HG03460 (cell line): ENCODE data around the gene AXDND1.

Source experiments
- ATAC-seq: cut with Tn5 transposase; IDR thresholded peaks from one replicate; pipeline ENCODE4 v1.9.1; 2021; ENCODE audit not compliant: unreplicated experiment

Gene AXDND1

GRCh38 chr1:179575497-179576314 lies 209.9 kb downstream of the AXDND1 start, which contains the start of gene NPHS2:
Gene NPHS2, minus strand, starts transcription at chr1:179575948. Its CDS starts 84 bp downstream, at chr1:179575864.
- no peak for ATAC-seq

GRCh38 chr1:179576509-179576908 lies 210.7 kb downstream of the AXDND1 start:
- no peak for ATAC-seq

DNA sequence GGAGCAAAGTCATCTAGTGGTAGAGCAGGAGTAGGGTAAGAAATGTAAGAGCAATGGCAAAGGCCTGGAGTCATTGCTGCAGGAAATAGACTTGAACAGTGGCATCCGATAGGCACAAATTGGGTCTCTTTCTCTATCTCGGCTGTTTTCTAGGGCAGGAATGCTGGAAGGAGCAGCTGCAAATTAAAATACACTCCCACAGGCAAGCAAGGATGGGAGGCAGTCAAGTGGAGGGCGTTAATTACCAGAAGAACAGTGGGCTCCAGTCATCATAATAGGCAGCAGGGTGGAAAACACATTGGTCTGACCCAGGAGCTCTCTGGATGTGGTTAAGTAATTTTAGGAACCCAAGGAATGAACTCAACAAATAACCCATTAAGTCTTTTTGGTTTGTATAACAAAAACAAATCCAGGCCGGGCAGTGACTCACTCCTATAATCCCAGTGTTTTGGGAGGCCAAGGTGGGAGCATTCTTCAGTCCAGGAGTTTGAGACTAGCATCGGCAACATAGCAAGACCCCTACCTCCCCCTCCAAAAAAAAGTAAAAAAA lies 218.1 kb downstream of the AXDND1 start:
- no peak for ATAC-seq

- no peak for ATAC-seq
Observed at GRCh38 chr1:179586107-179586823, 220.5 kb downstream of the AXDND1 start.

GRCh38 chr1:179587336-179587735 lies 221.6 kb downstream of the AXDND1 start:
- ATAC-seq: no peak

- ATAC-seq: no peak
Observed at GRCh38 chr1:179588425-179589024, 222.8 kb downstream of the AXDND1 start.

DNA sequence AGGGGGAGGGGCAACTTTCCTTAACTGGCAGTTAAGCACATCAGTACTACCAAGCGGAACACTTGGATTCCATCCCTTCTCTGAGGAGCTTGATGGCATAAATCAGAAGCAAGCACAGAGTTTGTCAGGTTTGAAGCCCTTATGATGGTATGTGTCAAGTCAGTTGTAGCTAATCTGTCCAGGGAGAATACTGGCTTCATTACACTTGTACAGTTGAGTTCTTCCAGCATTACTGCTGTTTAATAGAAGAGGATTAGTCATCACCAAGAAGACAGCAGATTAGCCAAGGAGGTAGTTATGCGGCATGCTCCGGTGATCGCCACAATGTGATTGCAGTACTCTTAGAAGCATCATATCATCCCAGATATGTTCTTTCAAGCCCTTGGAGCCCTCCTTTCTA lies 223.7 kb downstream of the AXDND1 start:
- ATAC-seq: no peak

- ATAC-seq: no peak
Observed at GRCh38 chr1:179590671-179591070, 224.9 kb downstream of the AXDND1 start.

GRCh38 chr1:179591253-179591591 lies 225.5 kb downstream of the AXDND1 start:
- no peak for ATAC-seq

GRCh38 chr1:179591592-179592580 lies 226.1 kb downstream of the AXDND1 start, which contains the start of gene TDRD5:
Gene TDRD5, plus strand, starts transcription at chr1:179591832. Its CDS starts 784 bp downstream, at chr1:179592616.
- ATAC-seq: no peak

GRCh38 chr1:179598631-179599030 lies 232.9 kb downstream of the AXDND1 start:
- ATAC-seq: no peak

- ATAC-seq: no peak
Observed at GRCh38 chr1:179599623-179600249, 234.0 kb downstream of the AXDND1 start.

DNA sequence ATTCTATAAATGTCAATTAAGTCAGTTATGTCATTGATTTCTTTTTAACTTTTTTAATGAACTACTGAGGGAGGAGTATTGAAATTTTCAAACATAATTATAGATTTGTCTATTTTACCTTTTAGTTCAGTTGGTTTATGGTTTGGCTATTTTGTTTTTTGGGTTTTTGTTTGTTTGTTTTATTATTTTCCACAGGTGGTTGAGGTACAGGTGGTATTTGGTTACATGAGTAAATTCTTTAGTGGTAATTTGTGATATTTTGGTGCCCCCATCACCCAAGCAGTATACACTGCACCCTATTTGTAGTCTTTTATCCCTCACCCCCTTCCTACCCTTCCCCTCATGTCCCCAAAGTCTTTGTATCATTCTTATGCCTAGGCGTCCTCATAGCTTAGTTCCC lies 235.3 kb downstream of the AXDND1 start:
- no peak for ATAC-seq
